KOPT-K1 (cell line): Measurements from ENCODE around the gene HSF4.

Experiments used
- H3K27ac ChIP-seq: fragments of 200-600 bp; sonication (generic); 2 replicates; pipeline ENCODE4 v1.5.1; 2016; ENCODE audit warnings: antibody characterized with exemption, mild to moderate bottlenecking, low read depth, low read length; ENCODE audit not compliant: poor library complexity, severe bottlenecking
- H3K36me3 ChIP-seq: fragments of 200-600 bp; sonication (generic); 2 replicates; pipeline ENCODE4 v1.5.1; 2017; ENCODE audit warnings: antibody characterized with exemption, mild to moderate bottlenecking, low read length, moderate library complexity; ENCODE audit not compliant: insufficient read depth
- H3K9me3 ChIP-seq: fragments of 200-600 bp; sonication (generic); 2 replicates; pipeline ENCODE4 v1.5.1; 2017; ENCODE audit warnings: antibody characterized with exemption, low read length, mild to moderate bottlenecking; ENCODE audit not compliant: insufficient read depth, poor library complexity, severe bottlenecking

Gene HSF4

DNA sequence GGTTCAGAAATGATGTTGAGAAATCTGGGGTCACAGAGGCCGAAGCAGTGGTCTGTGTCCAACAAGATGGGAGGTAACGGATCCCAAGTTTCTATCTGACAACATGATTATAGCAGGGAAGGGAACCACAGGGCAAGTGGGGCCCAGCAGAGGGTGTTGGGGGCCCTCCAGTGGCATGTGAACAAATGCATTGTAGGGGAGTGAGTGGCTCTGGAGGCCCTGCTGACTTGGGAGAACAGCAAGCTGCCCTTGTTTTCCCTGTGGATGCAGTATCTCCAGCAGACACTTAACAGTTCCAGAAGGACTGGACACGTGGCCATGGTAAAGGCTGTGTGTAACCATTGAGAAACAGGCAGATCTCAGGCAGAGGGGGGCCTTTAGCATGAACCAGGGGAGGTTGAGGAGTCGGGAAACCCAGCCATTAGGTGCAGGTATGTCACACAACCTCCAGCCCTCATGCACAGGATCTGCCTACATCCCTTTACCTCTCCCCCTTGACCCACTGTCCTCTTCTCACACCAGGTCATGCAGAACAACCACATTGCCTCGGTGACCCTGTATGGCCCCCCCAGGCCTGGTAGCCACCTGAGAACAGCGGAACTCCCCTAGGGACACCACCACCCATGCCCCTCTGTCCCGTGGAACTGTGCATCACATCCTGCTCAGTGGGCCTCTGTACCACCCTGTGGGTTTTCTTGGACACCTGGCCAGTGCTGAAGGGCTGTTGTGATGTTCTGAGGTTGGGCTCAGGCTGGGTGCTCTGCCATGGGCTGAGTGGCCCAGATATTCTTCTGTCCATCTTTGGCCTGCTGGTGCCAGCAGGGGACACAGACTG, 17.8 kb upstream of the HSF4 start:
- H3K36me3 ChIP-seq, result peaks cover 79% of the 10 kb centered on the region

DNA sequence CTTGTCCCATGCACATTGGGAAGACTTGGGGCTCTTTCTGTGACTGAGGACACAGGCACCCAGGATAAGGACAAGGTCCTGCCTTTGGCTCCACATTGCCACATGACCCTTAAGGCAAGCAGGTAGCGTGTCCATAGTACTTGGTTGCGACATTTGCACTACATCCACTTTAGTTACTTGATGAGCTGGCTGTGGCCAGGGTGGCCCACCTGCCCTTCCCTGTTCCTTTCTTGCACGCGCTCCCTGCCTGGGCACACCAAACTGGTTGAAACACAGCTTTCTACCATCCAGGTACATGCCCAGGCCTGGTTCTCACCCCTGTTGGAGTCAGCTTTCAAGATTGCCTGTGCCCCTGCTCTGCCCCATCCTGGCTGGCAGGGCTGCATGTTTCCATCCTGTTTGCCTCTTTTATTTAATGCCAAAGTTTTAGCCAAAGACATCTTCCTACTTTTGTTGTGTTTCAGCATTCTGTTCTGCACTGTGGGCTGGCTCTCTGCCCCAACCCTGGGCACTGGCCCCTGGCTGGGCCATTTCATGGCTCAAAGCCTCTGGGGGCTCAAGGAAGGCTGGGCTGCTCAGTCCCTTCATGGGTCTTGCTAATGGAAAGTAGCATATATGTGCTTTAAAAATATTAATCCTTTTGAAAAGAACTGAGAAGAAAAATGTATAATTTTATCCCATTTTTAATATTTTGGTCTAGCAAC, 17.0 kb upstream of the HSF4 start:
- no peak overlapping the region for H3K27ac ChIP-seq
- H3K36me3 ChIP-seq, result peaks cover 70% of the 10 kb centered on the region
- no peaks in the 10 kb centered on the region for H3K9me3 ChIP-seq

More for the DNA sequence above, 17.8 kb upstream of the HSF4 start:
- Histone ChIP-seq H3K9me3 (no peaks in the 10 kb centered on the region), H3K27ac (no peak overlapping the region)

DNA sequence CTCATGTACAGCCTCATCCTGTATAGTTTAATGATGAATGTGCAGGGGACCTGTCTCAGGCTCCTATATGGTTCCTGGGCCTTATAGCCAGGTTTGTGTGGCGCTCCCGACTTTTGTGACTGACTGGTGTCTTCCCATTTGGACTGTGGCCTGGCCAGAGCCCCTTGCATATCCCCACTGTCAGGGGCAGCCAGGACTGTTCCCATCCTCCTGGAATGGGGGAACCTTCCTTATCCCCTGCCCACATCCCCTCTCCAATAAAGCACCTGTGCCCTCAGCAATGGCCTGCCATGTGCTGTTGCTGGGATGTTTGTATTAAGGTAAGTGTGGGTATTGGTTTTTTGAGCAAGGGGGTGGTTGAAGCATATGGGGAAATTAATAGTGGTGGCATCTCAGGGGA, 16.3 kb upstream of the HSF4 start:
- no peaks in the 10 kb centered on the region for H3K9me3 ChIP-seq
- H3K36me3 ChIP-seq, result peaks cover 64% of the 10 kb centered on the region
- no peak overlapping the region for H3K27ac ChIP-seq

DNA sequence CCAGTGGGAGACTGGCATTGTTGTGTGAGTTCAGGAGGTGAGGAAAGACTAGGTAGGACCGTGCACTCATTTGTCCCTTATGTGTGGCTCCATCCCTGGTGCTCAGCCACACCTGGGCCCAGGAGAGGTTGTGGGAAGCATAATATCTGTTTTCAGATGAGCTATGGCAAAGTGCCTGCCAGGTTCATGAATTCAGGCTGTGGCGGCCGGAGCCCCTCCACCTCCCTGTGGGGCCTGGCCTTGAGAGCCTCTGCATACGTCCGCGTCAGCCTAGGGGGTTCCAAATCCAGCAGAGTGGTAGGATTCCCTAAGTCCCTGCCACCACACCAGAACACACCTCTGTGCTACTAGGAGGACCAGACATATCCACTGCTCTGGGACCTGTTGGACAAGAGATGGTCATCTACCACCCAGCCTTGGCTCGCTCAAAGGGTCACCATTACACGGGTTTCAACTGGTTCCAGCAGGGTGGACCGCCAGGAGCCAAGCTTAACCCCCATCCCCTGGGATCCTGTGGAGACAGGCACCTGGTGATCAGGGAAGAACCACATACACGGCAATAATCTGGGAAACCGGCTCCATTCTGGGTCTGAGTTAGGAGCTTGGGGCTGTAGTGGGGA, 15.8 kb upstream of the HSF4 start:
- no peak overlapping the region for H3K27ac ChIP-seq
- H3K36me3 ChIP-seq, result peaks cover 60% of the 10 kb centered on the region
- no peaks in the 10 kb centered on the region for H3K9me3 ChIP-seq

DNA sequence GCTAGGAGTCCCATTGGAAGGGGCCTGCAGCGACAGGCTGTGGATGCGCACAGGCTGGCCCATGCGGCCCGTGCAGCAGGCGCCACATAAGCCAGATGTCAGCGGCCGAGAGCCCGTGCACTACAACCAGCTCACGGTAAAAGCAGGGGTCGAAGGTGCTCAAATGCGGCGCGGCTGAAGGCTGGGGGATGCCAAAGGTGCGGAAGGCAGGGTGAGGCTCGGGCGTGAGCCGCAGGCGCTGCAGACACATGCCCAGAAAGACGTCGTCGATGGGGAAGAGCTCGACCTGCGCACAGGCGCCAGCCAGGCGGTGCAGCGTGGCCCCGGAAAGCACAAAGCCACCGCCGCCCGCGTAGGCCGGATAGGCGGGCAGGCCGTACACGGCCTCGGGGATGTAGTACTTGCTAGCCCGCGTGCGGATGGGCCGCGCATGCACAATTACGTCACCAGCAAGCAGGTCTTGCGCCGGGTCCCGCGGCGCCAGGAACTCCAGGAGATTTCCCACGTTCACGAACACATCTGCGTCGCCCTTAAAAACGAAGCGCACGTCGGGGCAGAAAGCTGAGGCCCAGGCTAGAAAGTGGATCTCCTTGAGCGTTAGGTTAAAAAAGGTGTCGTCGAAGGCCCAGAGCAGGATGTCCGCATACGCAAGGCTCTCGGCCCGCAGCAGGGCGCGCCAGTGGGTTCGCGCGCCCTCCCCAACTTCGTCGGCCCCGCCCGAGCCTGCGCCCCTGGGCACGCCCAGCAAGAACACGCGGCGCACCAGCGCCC, 15.1 kb upstream of the HSF4 start:
- Histone ChIP-seq H3K9me3 (no peaks in the 10 kb centered on the region), H3K27ac (no peak overlapping the region), H3K36me3 (peaks cover 53% of the 10 kb centered on the region)

DNA sequence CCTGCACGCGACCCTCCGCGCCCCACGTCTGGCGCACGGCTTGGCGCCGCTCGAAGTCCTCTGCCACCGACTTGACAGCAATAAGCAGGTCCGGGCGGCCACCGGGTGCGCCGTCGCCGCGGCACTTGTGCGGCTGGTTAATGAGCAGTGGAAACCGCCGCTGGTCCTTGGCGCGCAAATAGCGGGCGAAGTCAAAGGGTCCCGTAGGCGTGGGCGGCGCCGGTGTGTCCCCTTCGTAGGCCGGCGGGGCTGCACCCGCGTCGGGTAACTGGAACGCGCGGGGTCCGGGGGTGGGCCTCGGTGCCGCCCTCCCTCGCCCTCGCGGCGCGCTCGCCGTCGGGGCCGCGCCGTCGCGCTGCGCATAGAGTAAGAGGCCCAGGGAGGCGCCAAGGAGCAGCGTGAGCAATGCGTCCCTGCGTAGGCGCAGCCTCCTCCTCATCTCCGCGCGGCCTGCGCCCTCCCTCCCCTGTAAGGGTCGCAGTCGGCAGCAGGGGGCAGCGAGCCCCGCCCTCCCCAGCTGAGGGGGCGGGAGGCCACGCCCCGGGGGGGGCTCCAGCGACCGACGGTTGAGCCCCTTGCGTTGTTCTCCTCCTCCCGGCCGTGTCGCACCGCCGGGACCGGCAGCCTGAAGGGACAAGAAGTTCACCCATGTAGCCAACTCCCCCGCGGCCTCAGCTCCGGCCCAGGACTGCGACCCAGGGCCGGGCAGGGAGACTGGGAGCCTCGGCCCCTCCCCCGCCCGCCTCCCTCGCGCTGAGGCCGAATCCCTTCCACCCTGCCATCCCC, 14.3 kb upstream of the HSF4 start:
- no peak overlapping the region for H3K27ac ChIP-seq
- H3K9me3 ChIP-seq, result no peaks in the 10 kb centered on the region
- peaks cover 45% of the 10 kb centered on the region for H3K36me3 ChIP-seq

DNA sequence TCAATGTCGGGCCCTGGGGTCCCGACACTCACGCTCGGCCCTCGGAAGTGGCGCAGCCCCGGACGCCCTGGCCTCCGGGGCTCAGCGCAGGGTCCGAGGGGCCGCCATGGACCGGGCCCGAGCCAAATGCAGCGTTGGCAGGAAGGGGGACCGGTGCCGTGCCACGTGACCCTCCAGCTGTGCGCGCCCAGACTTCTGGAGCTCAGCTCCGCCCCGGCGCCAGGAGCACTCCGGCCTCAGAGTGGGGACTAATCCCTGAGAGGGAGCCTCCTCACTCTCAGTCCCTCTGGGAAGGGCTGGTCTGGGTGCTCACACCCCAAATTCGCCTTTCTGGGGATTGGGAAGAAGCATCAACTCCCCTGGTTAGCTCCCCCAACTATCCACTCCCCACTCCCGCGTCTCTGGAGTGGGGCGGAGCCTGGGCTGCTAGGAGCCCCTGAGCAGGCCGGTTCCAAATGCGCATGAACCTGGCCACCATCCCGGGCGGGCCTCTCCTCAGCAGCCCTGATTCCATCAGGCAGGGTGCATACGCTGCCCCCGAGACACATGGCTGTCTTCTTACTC, 13.6 kb upstream of the HSF4 start, which contains the start of gene B3GNT9:
Gene B3GNT9, minus strand, starts transcription at position 166 of the 564 bp plus-strand sequence. CDS start 513 bp downstream, outside the sequence.
- Histone ChIP-seq H3K9me3 (no peaks in the 10 kb centered on the region), H3K27ac (no peak within 1 kb of the TSS), H3K36me3 (peaks cover 38% of the 10 kb centered on the region)

DNA sequence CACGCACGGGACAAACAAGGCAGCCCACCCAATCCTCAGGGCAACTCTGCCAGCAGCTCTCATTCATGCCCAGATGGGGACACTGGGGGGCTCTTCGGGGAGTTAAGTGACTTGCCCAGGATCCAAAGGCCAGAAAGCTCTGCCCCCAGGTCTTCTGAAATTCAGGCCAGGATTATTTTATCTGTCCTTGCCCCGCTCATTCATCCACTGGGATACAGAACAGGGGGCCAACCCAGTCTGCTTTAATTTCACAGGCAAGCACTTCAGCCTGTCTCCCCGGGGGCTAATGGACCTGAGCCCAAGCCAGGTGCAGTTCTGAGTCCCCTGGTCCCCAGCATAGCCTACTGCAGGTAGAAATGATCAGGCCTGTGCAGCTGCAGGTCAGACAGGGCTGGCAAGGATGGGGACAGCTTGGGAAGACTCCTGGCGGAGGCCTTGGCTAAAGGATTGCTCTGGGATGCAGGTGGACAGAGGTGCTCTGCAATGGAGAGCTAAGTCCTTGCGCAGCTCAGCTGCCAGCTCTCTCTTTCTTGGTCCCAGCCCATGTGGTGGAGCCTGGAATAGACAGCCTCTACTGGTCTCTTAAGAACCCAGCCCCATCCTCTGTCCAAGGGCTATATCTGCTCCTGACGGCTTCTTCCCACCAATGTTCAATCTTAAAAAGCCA, 13.0 kb upstream of the HSF4 start:
- H3K36me3 ChIP-seq, result peaks cover 32% of the 10 kb centered on the region
- no peak overlapping the region for H3K27ac ChIP-seq
- no peaks in the 10 kb centered on the region for H3K9me3 ChIP-seq

DNA sequence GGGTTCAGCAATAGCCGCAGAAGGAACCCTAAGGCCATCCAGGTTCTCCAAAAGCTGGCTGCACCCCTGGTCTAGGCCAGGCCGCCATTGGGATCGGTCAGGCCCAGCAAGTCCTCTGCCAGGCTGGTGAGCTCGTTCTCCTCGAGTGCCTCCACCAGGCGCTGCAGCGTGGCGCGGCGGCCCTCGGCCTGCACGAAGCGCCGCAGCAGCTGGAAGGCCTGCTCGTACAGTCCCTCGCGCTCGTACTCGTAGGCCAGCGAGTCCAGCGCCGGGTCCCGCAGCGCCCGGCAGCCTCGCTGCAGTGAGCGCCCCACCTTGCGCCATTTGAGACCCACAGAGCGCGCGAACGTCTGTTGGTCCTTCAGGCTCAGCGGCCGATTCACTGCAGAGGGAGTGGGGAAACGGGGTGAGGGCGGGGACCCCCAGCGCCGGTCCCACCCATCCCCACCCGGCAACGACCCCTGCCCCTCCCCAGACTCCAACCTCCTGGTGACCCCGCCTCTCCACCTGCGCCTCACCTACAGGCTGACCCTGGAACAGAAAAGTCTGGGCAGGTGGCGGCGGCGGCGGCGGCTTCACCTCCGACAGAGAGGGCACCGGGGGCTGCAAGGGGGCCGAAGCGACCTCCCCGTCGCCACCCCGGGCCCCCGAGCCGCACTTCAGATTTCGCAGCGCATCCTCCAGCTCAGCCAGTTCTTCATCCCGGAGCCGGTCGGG, 9.8 kb upstream of the HSF4 start:
- Histone ChIP-seq H3K27ac (no peak overlapping the region), H3K9me3 (no peaks in the 10 kb centered on the region), H3K36me3 (peaks cover 1% of the 10 kb centered on the region; the same call in 1 of the 2 replicates)

DNA sequence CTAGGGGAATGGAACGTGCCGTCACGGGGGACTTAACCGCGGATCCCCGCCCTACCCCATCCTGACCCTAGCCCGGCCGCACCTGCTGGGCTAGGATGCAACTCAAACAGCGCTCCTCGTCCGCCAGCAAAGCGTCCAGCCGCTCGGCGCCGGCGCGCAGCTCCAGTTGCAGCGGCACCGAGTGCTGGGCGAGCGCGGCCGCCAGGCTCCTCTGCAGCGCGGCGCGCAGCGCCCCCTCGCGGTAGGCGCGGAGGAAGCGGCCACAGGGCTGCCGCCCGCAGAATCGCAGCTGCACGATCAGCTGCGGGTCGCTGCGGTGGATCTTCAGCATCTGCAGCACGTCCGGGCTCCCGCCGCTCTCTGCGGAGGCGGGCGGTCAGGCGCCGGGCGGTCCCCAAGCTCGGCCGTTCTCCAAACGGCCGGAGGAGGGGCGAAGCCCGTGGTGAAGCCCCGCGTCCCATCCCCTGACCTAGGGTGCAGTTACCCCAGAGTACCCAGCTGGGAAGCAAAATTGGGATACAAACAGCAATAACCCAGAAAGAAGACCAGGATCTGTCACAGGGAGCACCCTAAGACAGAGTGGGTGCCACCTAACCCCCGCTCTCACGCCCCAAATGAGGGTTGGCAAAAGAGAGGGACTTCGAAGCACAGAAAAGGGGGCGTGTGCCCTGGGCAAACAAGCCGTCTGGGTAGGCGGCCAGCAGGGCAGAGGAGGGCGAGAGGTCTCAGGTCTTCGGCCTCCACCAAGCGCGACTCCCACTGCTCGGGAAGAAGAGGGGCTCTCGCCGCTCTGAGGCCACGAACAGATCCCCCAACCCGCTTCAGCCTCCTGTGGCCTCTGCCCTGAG, 9.0 kb upstream of the HSF4 start:
- Histone ChIP-seq H3K36me3 (no peaks in the 10 kb centered on the region), H3K9me3 (no peaks in the 10 kb centered on the region), H3K27ac (no peak overlapping the region)

DNA sequence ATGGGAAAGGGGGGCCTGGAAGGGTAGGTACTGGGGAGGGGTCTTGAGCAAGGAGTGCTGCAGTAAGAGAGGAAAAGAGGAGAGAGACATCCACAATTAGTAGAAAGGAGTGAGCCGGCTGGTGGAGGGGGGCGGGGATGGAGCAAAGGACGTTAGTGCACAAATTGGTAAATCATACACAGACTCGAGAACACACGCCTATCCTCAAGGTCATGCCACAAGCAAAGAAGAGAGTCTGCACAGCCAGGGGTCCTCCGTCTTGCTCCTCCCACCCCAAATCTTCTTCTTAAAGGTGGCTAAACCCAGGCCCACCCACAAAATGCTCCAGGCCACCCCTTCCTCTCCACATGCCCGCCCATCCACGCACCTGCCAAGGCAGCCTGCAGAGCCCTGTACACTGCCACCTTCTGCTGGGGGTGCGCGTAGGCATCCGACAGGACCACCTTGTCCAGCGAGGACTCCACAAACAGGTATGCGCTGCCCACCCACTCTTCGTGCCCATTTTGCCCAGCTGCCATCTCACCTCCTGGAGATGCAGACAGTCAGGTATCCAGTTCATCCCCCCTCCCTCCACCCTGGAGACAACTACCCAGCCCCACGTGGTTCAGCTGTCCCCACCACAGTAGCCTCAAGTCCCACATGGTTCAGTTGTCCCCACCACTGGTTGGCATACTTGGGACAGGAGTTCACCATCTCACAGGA, 8.3 kb upstream of the HSF4 start:
- H3K27ac ChIP-seq, result no peak overlapping the region
- H3K36me3 ChIP-seq, result no peaks in the 10 kb centered on the region
- no peaks in the 10 kb centered on the region for H3K9me3 ChIP-seq
